Neural progenitor cell (in vitro differentiated cells): ENCODE measurements around the gene SULT4A1.

Source experiments
- EZH2 ChIP-seq: fragments of 200-600 bp; sonication (generic); IDR thresholded peaks from 2 replicates; pipeline ENCODE4 v1.6.1; 2017; ENCODE audit warnings: antibody characterized with exemption, mild to moderate bottlenecking, moderate library complexity
- EZH2phosphoT487 ChIP-seq: fragments of 200-600 bp; sonication (generic); IDR thresholded peaks from 2 replicates; pipeline ENCODE4 v1.6.1; 2017; ENCODE audit warnings: antibody characterized with exemption
- TF ChIP-seq, protein P1 (sequence below): fragments of 200-600 bp; sonication (generic); IDR thresholded peaks from 2 replicates; pipeline ENCODE4 v1.5.1; 2017; ENCODE audit warnings: antibody characterized with exemption, mild to moderate bottlenecking

DNA sequence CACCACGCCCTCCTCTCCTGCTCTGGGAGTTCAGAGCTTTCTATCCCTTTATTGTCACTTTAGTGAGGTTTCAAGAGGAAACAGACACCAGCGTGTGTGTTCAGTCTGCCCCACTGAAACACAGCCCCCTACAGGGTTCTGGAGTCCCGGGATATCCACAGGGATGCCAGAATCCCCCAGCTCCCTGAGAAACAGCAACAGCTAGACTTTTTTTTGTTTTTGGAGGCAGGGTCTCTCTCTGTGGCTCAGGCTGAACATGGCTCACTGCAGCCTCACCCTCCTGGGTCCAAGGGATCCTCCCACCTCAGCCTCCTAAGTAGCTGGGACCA, 10.4 kb downstream of the SULT4A1 start:
- TF ChIP-seq, protein P1, sequence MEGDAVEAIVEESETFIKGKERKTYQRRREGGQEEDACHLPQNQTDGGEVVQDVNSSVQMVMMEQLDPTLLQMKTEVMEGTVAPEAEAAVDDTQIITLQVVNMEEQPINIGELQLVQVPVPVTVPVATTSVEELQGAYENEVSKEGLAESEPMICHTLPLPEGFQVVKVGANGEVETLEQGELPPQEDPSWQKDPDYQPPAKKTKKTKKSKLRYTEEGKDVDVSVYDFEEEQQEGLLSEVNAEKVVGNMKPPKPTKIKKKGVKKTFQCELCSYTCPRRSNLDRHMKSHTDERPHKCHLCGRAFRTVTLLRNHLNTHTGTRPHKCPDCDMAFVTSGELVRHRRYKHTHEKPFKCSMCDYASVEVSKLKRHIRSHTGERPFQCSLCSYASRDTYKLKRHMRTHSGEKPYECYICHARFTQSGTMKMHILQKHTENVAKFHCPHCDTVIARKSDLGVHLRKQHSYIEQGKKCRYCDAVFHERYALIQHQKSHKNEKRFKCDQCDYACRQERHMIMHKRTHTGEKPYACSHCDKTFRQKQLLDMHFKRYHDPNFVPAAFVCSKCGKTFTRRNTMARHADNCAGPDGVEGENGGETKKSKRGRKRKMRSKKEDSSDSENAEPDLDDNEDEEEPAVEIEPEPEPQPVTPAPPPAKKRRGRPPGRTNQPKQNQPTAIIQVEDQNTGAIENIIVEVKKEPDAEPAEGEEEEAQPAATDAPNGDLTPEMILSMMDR, result no peak
- TF ChIP-seq EZH2, result no peak
- no peak for TF ChIP-seq EZH2phosphoT487
